ENCODE measurements around the gene DUSP7.

Gene DUSP7

GRCh38 chr3:52028572-52028971 lies 27.8 kb downstream of the DUSP7 start:
- DNase-seq (ENCODE audit: low spot score) = no peak

GRCh38 chr3:52026041-52026440 lies 30.3 kb downstream of the DUSP7 start:
- no peak for DNase-seq (ENCODE audit: low spot score)

GRCh38 chr3:52025453-52025852 lies 30.9 kb downstream of the DUSP7 start:
- DNase-seq (ENCODE audit: low spot score) = no peak

GRCh38 chr3:52024765-52025452 lies 31.5 kb downstream of the DUSP7 start:
- no peak for DNase-seq (ENCODE audit: low spot score)

- DNase-seq (ENCODE audit: low spot score) = no peak
Measured at GRCh38 chr3:52023860-52024764, 32.3 kb downstream of the DUSP7 start.

- no peak for DNase-seq (ENCODE audit: low spot score)
Measured at GRCh38 chr3:52023101-52023770, 33.1 kb downstream of the DUSP7 start.

GRCh38 chr3:52022323-52023100 lies 33.9 kb downstream of the DUSP7 start:
- no peak for DNase-seq (ENCODE audit: low spot score)

GRCh38 chr3:52021489-52022268 lies 34.7 kb downstream of the DUSP7 start:
- DNase-seq (ENCODE audit: low spot score) = no peak

- no peak for DNase-seq (ENCODE audit: low spot score)
Measured at GRCh38 chr3:52020796-52021195, 35.6 kb downstream of the DUSP7 start.

GRCh38 chr3:52019352-52020080 lies 36.9 kb downstream of the DUSP7 start:
- DNase-seq (ENCODE audit: low spot score) = no peak

- DNase-seq (ENCODE audit: low spot score) = no peak
Measured at GRCh38 chr3:52018319-52019000, 37.9 kb downstream of the DUSP7 start.

- DNase-seq (ENCODE audit: low spot score) = no peak
Measured at GRCh38 chr3:52017586-52017985, 38.8 kb downstream of the DUSP7 start.

- no peak for DNase-seq (ENCODE audit: low spot score)
Measured at GRCh38 chr3:52015438-52016228, 40.7 kb downstream of the DUSP7 start.

GRCh38 chr3:52014613-52015012 lies 41.8 kb downstream of the DUSP7 start:
- DNase-seq (ENCODE audit: low spot score) = no peak

GRCh38 chr3:52013802-52014598 lies 42.4 kb downstream of the DUSP7 start:
- no peak for DNase-seq (ENCODE audit: low spot score)

- DNase-seq (ENCODE audit: low spot score) = no peak
Measured at GRCh38 chr3:52012699-52013098, 43.7 kb downstream of the DUSP7 start.

- no peak for DNase-seq (ENCODE audit: low spot score)
Measured at GRCh38 chr3:52010431-52010830, 45.9 kb downstream of the DUSP7 start.

GRCh38 chr3:52007291-52007690 lies 49.1 kb downstream of the DUSP7 start:
- no peak for DNase-seq (ENCODE audit: low spot score)
